HepG2 (cell line): Measurements from ENCODE around the gene CCNT2. TPM values are rescaled to one million over a fixed set of nuclear protein-coding genes. Genes with fewer than 3 reads are reported as not detected.

Experiments used
- CEBPB ChIP-seq: IDR thresholded peaks from 2 replicates; pipeline ENCODE4 v1.6.1; 2011; ENCODE audit warnings: low read depth, low read length, improper control_type of control experiment, borderline replicate concordance
- ETV6 ChIP-seq: sonication (generic); formaldehyde crosslinking; conservative IDR thresholded peaks from 2 replicates; pipeline ENCODE4 v1.4.0; 2020; ENCODE audit warnings: missing genetic modification reagents
- EZH2 ChIP-seq: conservative IDR thresholded peaks from 2 replicates; pipeline ENCODE4 v1.6.1; 2012; ENCODE audit warnings: mild to moderate bottlenecking, low read depth, low read length, moderate library complexity
- HOXA9 ChIP-seq: sonication (generic); formaldehyde crosslinking; IDR thresholded peaks from 2 replicates; pipeline ENCODE4 v1.8.1; 2022; ENCODE audit warnings: missing genetic modification reagents, mild to moderate bottlenecking, moderate library complexity, borderline replicate concordance
- KMT2A ChIP-seq: sonication (generic); formaldehyde crosslinking; IDR thresholded peaks from 2 replicates; pipeline ENCODE4 v1.4.0; 2020; ENCODE audit warnings: missing genetic modification reagents
- MBNL3 ChIP-seq: fragments of 250-450 bp; sonication (Bioruptor Pico); conservative IDR thresholded peaks from 2 replicates; pipeline ENCODE4 v1.8.0; 2022; ENCODE audit warnings: mild to moderate bottlenecking, inconsistent platforms
- MIER3 ChIP-seq: IDR thresholded peaks from 2 replicates; pipeline ENCODE4 v1.6.1; 2016; ENCODE audit warnings: missing compliant biosample characterization, borderline replicate concordance
- NFRKB ChIP-seq: fragments of 450-650 bp; IDR thresholded peaks from 2 replicates; pipeline ENCODE4 v1.6.1; 2017
- REPIN1 ChIP-seq: sonication (generic); formaldehyde crosslinking; IDR thresholded peaks from 2 replicates; pipeline ENCODE4 v1.8.0; 2022; ENCODE audit warnings: missing genetic modification reagents, low read depth, mild to moderate bottlenecking, borderline replicate concordance
- TBX2 ChIP-seq: sonication (generic); formaldehyde crosslinking; IDR thresholded peaks from 2 replicates; pipeline ENCODE4 v1.5.0; 2020; ENCODE audit warnings: missing genetic modification reagents, mild to moderate bottlenecking, borderline replicate concordance
- TCF12 ChIP-seq, 2 experiments: fragments of 450-650 bp in 1 of 2; sonication (generic) in 1 of 2; formaldehyde crosslinking in 1 of 2; IDR thresholded peaks; 2 replicates each; pipeline versions ENCODE4 v1.6.1 to v1.8.0; 2017 to 2022; ENCODE audit warnings: antibody characterized with exemption in 1 of 2, mild to moderate bottlenecking in 1 of 2, missing genetic modification reagents in 1 of 2, moderate library complexity in 1 of 2
- THYN1 ChIP-seq: sonication (generic); formaldehyde crosslinking; IDR thresholded peaks from 2 replicates; pipeline ENCODE4 v1.8.1; 2023; ENCODE audit warnings: low read depth, mild to moderate bottlenecking, moderate library complexity, missing genetic modification reagents, borderline replicate concordance
- ZKSCAN1 ChIP-seq: fragments of 150-350 bp; IDR thresholded peaks from 2 replicates; pipeline ENCODE4 v1.6.1; 2014; ENCODE audit warnings: low read length
- ZNF33A ChIP-seq: sonication (generic); formaldehyde crosslinking; IDR thresholded peaks from 2 replicates; pipeline ENCODE4 v1.5.1; 2020; ENCODE audit warnings: missing genetic modification reagents, mild to moderate bottlenecking, moderate library complexity, borderline replicate concordance
- ZNF367 ChIP-seq: sonication (generic); formaldehyde crosslinking; IDR thresholded peaks from 2 replicates; pipeline ENCODE4 v1.4.0; 2020; ENCODE audit warnings: missing genetic modification reagents, borderline replicate concordance
- ZNF431 ChIP-seq: sonication (generic); formaldehyde crosslinking; IDR thresholded peaks from 2 replicates; pipeline ENCODE4 v1.9.0; 2022; ENCODE audit warnings: missing genetic modification reagents, low read depth, mild to moderate bottlenecking, borderline replicate concordance
- ZNF510 ChIP-seq: sonication (generic); formaldehyde crosslinking; IDR thresholded peaks from 2 replicates; pipeline ENCODE4 v1.4.0; 2020; ENCODE audit warnings: low read depth, mild to moderate bottlenecking, missing genetic modification reagents
- ZNF572 ChIP-seq: sonication (generic); formaldehyde crosslinking; IDR thresholded peaks from 2 replicates; pipeline ENCODE4 v1.5.1; 2020; ENCODE audit warnings: mild to moderate bottlenecking, missing genetic modification reagents
- ZNF841 ChIP-seq: sonication (generic); formaldehyde crosslinking; IDR thresholded peaks from 2 replicates; pipeline ENCODE4 v1.8.1; 2023; ENCODE audit warnings: missing genetic modification reagents, borderline replicate concordance
- polyA plus RNA-seq, 8 experiments: library from polyadenylated mRNA; depleted of rRNA in 3 of 8; stranded (reverse) in 7 of 8; unstranded in 1 of 8; fragments of >200 nt; fragmentation: Illumina TruSeq in 4 of 8; extraction: Trizol in 4 of 8; gene quantifications; 2 replicates each; pipeline versions ENCODE4 v1.2.1 to v1.2.3, GENCODE V29; 2011 to 2016; ENCODE audit warnings: low read depth in 4 of 8, missing spikeins in 1 of 8, mixed read lengths in 1 of 8; ENCODE audit not compliant: insufficient read depth in 1 of 8
- total RNA-seq, 5 experiments: library from RNA; depleted of rRNA; stranded (reverse); fragments of >200 nt; fragmentation: Illumina TruSeq; extraction: Trizol; gene quantifications; 2 replicates each; pipeline ENCODE4 v1.2.3, GENCODE V29; 2016; ENCODE audit warnings: low read depth in 1 of 5
- TF ChIP-seq, protein P1 (sequence below): sonication (generic); formaldehyde crosslinking; IDR thresholded peaks from 2 replicates; pipeline ENCODE4 v1.8.0; 2022; ENCODE audit warnings: mild to moderate bottlenecking, missing genetic modification reagents, borderline replicate concordance
- TF ChIP-seq, protein P2 (sequence below): sonication (generic); formaldehyde crosslinking; IDR thresholded peaks from 2 replicates; pipeline ENCODE4 v1.4.0; 2020; ENCODE audit warnings: missing genetic modification reagents
- TF ChIP-seq, protein P3 (sequence below): sonication (generic); formaldehyde crosslinking; IDR thresholded peaks from 2 replicates; pipeline ENCODE4 v1.4.0; 2020; ENCODE audit warnings: mild to moderate bottlenecking, missing genetic modification reagents
- TF ChIP-seq, protein P4 (sequence below): sonication (generic); formaldehyde crosslinking; IDR thresholded peaks from 2 replicates; pipeline ENCODE4 v1.8.1; 2022; ENCODE audit warnings: mild to moderate bottlenecking, missing genetic modification reagents

Gene CCNT2
- total and polyA plus RNA-seq, 2 of the 13 experiments (the other 11 are each of a cell fraction or from before 2014, with no cell fraction given), result 22.1 to 34.4 TPM

DNA sequence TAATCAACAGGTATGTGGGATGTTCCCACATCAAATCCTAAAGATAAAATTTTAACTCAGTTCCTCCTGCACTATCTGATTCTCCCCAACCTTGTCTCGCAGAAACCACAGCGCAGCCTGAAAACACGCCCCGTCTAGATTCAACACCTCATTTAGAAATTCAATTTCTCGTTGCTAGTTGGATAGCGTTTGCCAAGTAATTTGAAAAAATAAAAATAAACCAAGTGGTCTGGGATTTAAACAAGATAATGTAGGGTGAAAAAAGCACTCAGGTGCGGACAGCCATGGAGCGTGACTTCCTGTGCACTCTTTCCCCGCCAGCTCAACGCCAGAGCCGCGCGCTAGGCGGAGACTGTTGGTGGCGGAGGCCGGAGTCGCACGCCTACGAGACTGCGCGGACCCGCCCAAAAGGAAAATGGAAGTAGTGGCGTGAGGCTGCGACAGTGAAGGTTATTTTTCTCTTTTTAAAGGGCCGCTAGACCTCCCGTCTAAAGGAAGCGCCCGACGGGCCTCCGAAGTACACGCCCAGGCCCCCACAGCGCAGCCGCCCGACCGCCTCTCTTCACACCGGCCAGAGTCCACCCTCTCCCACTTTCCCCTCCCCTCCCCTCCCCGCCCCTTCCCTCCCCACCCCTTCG is 615 bp upstream of the CCNT2 start (continued):
- TF ChIP-seq ZNF510 (CRISPR knock-in tag) (no peak), TCF12 (IDR thresholded peaks at IDR 0.05) (no peak), TCF12 (CRISPR knock-in tag; IDR thresholded peaks at IDR 0.05) (0 out of 2 replicates have a peak, but pooled peaks have one; percentile 44), MIER3 (no peak), TBX2 (CRISPR knock-in tag) (peak; percentile 16), THYN1 (CRISPR knock-in tag) (no peak), MBNL3 (no peak), EZH2 (no peak), ZNF572 (no peak), REPIN1 (CRISPR knock-in tag) (no peak), ZNF33A (CRISPR knock-in tag) (no peak), ZNF367 (CRISPR knock-in tag) (0 out of 2 replicates have a peak, but pooled peaks have one; percentile 31), KMT2A (CRISPR knock-in tag) (peak; percentile 61; the same call in 1 of the 2 replicates), NFRKB (no peak), ZNF841 (CRISPR knock-in tag) (no peak), ETV6 (CRISPR knock-in tag) (no peak; the same call in 1 of the 2 replicates), HOXA9 (CRISPR knock-in tag) (no peak), ZKSCAN1 (peak; percentile 43), CEBPB (no peak), ZNF431 (CRISPR knock-in tag) (0 out of 2 replicates have a peak, but pooled peaks have one; percentile 29)
- TF ChIP-seq, protein P1, sequence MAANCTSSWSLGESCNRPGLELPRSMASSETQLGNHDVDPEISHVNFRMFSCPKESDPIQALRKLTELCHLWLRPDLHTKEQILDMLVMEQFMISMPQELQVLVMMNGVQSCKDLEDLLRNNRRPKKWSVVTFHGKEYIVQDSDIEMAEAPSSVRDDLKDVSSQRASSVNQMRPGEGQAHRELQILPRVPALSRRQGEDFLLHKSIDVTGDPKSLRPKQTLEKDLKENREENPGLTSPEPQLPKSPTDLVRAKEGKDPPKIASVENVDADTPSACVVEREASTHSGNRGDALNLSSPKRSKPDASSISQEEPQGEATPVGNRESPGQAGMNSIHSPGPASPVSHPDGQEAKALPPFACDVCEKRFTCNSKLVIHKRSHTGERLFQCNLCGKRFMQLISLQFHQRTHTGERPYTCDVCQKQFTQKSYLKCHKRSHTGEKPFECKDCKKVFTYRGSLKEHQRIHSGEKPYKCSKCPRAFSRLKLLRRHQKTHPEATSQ, result peak; percentile 8; the same call in 1 of the 2 replicates
- TF ChIP-seq, protein P2, sequence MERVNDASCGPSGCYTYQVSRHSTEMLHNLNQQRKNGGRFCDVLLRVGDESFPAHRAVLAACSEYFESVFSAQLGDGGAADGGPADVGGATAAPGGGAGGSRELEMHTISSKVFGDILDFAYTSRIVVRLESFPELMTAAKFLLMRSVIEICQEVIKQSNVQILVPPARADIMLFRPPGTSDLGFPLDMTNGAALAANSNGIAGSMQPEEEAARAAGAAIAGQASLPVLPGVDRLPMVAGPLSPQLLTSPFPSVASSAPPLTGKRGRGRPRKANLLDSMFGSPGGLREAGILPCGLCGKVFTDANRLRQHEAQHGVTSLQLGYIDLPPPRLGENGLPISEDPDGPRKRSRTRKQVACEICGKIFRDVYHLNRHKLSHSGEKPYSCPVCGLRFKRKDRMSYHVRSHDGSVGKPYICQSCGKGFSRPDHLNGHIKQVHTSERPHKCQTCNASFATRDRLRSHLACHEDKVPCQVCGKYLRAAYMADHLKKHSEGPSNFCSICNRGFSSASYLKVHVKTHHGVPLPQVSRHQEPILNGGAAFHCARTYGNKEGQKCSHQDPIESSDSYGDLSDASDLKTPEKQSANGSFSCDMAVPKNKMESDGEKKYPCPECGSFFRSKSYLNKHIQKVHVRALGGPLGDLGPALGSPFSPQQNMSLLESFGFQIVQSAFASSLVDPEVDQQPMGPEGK, result no peak
- TF ChIP-seq, protein P3, sequence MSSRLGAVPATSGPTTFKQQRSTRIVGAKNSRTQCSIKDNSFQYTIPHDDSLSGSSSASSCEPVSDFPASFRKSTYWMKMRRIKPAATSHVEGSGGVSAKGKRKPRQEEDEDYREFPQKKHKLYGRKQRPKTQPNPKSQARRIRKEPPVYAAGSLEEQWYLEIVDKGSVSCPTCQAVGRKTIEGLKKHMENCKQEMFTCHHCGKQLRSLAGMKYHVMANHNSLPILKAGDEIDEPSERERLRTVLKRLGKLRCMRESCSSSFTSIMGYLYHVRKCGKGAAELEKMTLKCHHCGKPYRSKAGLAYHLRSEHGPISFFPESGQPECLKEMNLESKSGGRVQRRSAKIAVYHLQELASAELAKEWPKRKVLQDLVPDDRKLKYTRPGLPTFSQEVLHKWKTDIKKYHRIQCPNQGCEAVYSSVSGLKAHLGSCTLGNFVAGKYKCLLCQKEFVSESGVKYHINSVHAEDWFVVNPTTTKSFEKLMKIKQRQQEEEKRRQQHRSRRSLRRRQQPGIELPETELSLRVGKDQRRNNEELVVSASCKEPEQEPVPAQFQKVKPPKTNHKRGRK (CRISPR knock-in tag), result no peak
- TF ChIP-seq, protein P4, sequence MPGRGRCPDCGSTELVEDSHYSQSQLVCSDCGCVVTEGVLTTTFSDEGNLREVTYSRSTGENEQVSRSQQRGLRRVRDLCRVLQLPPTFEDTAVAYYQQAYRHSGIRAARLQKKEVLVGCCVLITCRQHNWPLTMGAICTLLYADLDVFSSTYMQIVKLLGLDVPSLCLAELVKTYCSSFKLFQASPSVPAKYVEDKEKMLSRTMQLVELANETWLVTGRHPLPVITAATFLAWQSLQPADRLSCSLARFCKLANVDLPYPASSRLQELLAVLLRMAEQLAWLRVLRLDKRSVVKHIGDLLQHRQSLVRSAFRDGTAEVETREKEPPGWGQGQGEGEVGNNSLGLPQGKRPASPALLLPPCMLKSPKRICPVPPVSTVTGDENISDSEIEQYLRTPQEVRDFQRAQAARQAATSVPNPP (CRISPR knock-in tag), result no peak
